Ishikawa (cell line): ENCODE results near the gene ENTPD1.

Source experiments
- CEBPB ChIP-seq: IDR thresholded peaks from 2 replicates; pipeline ENCODE4 v1.6.1; 2012
- CREB1 ChIP-seq: IDR thresholded peaks from 2 replicates; pipeline ENCODE4 v1.6.1; 2012; ENCODE audit warnings: low read depth
- EGR1 ChIP-seq: IDR thresholded peaks from 2 replicates; pipeline ENCODE4 v1.6.1; 2012
- EP300 ChIP-seq: IDR thresholded peaks from 2 replicates; pipeline ENCODE4 v1.6.1; 2012; ENCODE audit warnings: borderline replicate concordance
- FOXM1 ChIP-seq: IDR thresholded peaks from 2 replicates; pipeline ENCODE4 v1.6.1; 2012; ENCODE audit warnings: low read depth, borderline replicate concordance
- NFIC ChIP-seq: IDR thresholded peaks from 2 replicates; pipeline ENCODE4 v1.6.1; 2012
- RAD21 ChIP-seq: IDR thresholded peaks from 2 replicates; pipeline ENCODE4 v1.6.1; 2012; ENCODE audit warnings: low read depth
- TAF1 ChIP-seq: IDR thresholded peaks from 2 replicates; pipeline ENCODE4 v1.6.1; 2012; ENCODE audit warnings: low read depth, mild to moderate bottlenecking
- TCF12 ChIP-seq: IDR thresholded peaks from 2 replicates; pipeline ENCODE4 v1.6.1; 2012; ENCODE audit warnings: low read depth
- TEAD4 ChIP-seq: IDR thresholded peaks from 2 replicates; pipeline ENCODE4 v1.6.1; 2012
- YY1 ChIP-seq: IDR thresholded peaks from 2 replicates; pipeline ENCODE4 v1.6.1; 2012; ENCODE audit warnings: low read depth
- ZBTB7A ChIP-seq: IDR thresholded peaks from 2 replicates; pipeline ENCODE4 v1.6.1; 2012; ENCODE audit warnings: low read depth
- TF ChIP-seq, protein P1 (sequence below): IDR thresholded peaks from 2 replicates; pipeline ENCODE4 v1.6.1; 2012
- TF ChIP-seq, protein P2 (sequence below): IDR thresholded peaks from 2 replicates; pipeline ENCODE4 v1.6.1; 2012
- TF ChIP-seq, protein P3 (sequence below): IDR thresholded peaks from 2 replicates; pipeline ENCODE4 v1.6.1; 2012; ENCODE audit warnings: low read depth, mild to moderate bottlenecking

Gene ENTPD1

DNA sequence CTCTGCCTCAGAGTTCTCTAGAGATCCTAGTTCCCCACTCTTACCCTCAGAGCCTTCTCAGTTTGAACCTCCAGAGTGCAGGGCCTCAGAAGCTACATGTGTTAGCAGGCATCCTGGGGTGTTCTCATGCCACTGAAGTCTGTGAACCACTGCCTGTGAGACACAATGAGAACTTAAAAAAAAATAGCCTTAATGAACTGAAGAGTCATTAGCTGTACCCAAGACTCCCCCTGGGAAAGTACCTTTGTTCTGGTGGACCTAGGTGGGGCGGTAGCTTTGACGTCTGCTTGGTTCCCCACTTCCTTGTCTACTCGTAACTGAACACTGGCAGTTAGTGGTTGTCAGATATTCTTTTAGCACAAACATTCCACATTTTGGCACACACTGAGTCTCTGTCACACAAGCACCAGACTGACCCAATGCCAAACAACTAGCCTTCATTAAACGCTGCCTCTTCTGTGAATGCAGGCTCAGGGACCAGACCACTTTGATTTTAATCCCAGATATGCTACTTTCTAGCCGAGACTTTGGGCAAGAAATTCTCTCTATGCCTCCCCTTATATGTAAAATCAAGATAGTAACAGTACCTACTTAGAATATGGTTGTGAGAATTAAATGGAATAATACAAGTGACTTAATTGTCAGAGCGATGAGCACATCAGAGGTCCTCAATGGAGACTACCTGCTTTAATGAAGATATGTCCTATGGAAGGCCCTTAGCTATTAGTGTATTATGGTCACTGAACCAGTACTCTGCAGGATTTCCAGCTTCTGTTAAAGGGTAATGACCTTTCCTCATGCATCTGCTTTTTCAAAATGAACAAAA, 76.5 kb downstream of the ENTPD1 start:
- TF ChIP-seq, protein P1, sequence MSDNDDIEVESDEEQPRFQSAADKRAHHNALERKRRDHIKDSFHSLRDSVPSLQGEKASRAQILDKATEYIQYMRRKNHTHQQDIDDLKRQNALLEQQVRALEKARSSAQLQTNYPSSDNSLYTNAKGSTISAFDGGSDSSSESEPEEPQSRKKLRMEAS = no peak
- no peak for TF ChIP-seq EGR1
- no peak for TF ChIP-seq YY1
- no peak for TF ChIP-seq RAD21
- no peak for TF ChIP-seq CEBPB
- TF ChIP-seq TAF1 = no peak
- TF ChIP-seq, protein P2, sequence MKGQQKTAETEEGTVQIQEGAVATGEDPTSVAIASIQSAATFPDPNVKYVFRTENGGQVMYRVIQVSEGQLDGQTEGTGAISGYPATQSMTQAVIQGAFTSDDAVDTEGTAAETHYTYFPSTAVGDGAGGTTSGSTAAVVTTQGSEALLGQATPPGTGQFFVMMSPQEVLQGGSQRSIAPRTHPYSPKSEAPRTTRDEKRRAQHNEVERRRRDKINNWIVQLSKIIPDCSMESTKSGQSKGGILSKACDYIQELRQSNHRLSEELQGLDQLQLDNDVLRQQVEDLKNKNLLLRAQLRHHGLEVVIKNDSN = no peak
- no peak for TF ChIP-seq ZBTB7A
- no peak for TF ChIP-seq TCF12
- no peak for TF ChIP-seq NFIC
- TF ChIP-seq TEAD4 = no peak
- no peak for TF ChIP-seq EP300
- TF ChIP-seq, protein P3, sequence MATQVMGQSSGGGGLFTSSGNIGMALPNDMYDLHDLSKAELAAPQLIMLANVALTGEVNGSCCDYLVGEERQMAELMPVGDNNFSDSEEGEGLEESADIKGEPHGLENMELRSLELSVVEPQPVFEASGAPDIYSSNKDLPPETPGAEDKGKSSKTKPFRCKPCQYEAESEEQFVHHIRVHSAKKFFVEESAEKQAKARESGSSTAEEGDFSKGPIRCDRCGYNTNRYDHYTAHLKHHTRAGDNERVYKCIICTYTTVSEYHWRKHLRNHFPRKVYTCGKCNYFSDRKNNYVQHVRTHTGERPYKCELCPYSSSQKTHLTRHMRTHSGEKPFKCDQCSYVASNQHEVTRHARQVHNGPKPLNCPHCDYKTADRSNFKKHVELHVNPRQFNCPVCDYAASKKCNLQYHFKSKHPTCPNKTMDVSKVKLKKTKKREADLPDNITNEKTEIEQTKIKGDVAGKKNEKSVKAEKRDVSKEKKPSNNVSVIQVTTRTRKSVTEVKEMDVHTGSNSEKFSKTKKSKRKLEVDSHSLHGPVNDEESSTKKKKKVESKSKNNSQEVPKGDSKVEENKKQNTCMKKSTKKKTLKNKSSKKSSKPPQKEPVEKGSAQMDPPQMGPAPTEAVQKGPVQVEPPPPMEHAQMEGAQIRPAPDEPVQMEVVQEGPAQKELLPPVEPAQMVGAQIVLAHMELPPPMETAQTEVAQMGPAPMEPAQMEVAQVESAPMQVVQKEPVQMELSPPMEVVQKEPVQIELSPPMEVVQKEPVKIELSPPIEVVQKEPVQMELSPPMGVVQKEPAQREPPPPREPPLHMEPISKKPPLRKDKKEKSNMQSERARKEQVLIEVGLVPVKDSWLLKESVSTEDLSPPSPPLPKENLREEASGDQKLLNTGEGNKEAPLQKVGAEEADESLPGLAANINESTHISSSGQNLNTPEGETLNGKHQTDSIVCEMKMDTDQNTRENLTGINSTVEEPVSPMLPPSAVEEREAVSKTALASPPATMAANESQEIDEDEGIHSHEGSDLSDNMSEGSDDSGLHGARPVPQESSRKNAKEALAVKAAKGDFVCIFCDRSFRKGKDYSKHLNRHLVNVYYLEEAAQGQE = no peak
- no peak for TF ChIP-seq CREB1
- TF ChIP-seq FOXM1 = no peak

DNA sequence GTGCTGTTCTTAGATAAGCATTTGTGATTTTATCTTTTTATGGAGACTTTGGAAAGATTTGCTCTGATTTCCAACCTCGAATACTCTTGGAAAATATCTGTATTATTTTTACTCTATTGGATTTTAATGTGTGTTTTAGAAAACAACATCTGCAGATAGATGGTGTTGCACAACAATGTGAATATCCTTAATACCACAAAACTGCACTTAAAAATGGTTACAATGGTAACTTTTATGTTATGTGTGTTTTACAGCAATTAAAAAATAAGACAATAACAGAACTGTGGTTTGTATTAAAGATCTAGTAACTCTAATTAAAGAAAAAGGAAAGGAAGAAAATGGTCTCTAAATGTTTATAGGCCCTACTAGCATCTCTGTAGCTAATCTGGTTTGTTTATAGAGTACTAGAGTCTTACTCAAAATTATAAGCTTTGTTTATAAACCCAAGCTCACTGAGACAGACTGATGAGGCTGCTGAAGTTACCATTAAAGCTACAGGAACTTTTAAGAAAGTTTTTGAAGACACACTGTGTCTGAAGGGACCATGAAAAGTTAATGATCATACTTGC, 77.2 kb downstream of the ENTPD1 start:
- TF ChIP-seq TEAD4 (no peak), TCF12 (no peak), ZBTB7A (no peak)
- TF ChIP-seq, protein P3 = no peak

DNA sequence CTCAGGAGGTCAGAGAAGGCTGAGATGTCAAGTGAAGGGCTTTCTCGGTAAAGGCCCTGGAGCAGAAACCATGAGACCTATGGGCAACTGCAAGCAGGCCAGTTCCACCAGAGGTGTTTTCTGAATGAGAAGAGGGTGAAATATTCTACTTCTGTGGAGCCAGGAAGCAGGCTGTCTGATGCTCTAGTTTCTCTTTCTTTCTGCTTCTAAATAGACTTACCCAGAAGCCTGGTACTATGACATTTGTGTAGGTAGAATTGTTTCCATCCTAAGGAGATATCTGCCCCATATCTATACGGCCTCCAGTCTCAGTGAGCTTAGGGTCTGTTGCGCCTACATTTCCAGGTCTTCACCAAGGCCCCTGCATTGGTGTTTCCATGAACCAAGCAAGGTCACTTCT, 78.4 kb downstream of the ENTPD1 start:
- no peak for TF ChIP-seq YY1
- TF ChIP-seq EP300 = no peak
- no peak for TF ChIP-seq TCF12
- TF ChIP-seq RAD21 = no peak
- no peak for TF ChIP-seq FOXM1
- TF ChIP-seq EGR1 = no peak
- TF ChIP-seq, protein P1 = no peak
- no peak for TF ChIP-seq CEBPB
- TF ChIP-seq, protein P2 = no peak
- TF ChIP-seq NFIC = no peak
- TF ChIP-seq TAF1 = no peak
- TF ChIP-seq, protein P3 = no peak

DNA sequence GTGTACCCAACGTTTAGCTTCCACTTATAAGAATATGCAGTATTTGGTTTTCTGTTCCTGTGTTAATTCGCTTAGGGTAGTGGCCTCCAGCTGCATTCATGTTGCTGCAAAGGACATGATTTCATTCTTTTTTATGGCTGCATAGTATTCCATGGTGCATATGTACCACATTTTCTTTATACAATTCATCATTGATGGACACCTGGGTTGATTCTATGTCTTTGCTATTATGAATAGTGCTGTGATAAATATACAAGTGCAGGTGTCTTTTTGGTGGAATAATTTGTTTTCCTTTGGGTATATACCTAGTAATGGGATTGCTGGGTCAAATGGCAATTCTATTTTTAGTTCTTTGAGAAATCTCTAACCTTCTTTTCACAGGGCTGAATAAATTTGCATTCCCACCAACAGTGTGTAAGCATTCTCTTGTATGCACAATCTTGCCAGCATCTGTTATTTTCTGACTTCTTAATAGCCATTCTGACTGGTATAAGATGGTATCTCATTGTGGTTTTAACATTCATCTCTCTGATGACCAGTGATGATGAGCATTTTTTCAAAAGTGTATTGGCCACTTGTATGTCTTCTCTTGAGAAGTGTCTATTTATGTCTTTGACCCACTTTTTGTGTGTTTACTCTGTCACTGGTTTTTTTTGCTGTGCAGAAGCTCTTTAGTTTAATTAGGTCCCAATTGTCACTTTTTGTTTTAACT, 79.3 kb downstream of the ENTPD1 start:
- TF ChIP-seq YY1 (no peak), FOXM1 (no peak), RAD21 (no peak), TAF1 (no peak), CEBPB (no peak), TEAD4 (no peak), CREB1 (no peak), TCF12 (no peak), EP300 (no peak), EGR1 (no peak), ZBTB7A (no peak), NFIC (no peak)
- TF ChIP-seq, protein P3 = no peak
- TF ChIP-seq, protein P2 = no peak
- TF ChIP-seq, protein P1 = no peak
